Suprapubic skin (tissue), 4 donors: ENCODE measurements around the gene NXF3.

Experiments used
- EP300 ChIP-seq: sonication (generic); formaldehyde crosslinking; IDR thresholded peaks from one replicate; pipeline ENCODE4 v1.6.1; 2017; ENCODE audit warnings: antibody characterized with exemption
- POLR2AphosphoS5 ChIP-seq, 3 donors: sonication (generic); formaldehyde crosslinking; IDR thresholded peaks; one replicate each; pipeline ENCODE4 v1.6.1; 2017; ENCODE audit warnings: antibody characterized with exemption in 3 of 3
- TF ChIP-seq, protein P1 (sequence below), 2 donors: fragments of 200-600 bp in 1 of 2; fragments of 450-650 bp in 1 of 2; sonication (generic) in 1 of 2; IDR thresholded peaks; one replicate each; pipeline ENCODE4 v1.5.1; 2016 to 2019; ENCODE audit warnings: antibody characterized with exemption in 2 of 2, mild to moderate bottlenecking in 1 of 2, moderate library complexity in 1 of 2

DNA sequence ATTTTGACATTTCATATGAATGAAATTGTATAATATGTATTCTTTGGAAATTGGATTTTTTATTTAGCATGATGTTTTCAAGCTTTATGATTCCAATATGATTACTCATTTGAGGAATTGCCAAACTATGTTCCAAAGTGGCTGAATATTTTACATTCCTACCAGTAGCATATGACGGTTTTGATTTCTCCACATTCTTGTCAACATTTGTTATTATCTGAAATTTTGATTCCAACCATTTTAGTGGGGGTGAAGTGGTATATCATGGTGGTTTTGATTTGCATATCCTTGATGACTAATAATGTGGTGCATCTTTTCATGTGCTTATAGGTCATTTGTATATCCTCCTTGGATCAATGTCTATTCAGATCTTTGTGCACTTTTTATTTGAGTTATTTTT, 26.3 kb downstream of the NXF3 start:
- TF ChIP-seq, protein P1, sequence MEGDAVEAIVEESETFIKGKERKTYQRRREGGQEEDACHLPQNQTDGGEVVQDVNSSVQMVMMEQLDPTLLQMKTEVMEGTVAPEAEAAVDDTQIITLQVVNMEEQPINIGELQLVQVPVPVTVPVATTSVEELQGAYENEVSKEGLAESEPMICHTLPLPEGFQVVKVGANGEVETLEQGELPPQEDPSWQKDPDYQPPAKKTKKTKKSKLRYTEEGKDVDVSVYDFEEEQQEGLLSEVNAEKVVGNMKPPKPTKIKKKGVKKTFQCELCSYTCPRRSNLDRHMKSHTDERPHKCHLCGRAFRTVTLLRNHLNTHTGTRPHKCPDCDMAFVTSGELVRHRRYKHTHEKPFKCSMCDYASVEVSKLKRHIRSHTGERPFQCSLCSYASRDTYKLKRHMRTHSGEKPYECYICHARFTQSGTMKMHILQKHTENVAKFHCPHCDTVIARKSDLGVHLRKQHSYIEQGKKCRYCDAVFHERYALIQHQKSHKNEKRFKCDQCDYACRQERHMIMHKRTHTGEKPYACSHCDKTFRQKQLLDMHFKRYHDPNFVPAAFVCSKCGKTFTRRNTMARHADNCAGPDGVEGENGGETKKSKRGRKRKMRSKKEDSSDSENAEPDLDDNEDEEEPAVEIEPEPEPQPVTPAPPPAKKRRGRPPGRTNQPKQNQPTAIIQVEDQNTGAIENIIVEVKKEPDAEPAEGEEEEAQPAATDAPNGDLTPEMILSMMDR (IDR thresholded peaks at IDR 0.05), result no peak
- TF ChIP-seq EP300 (no peak), POLR2AphosphoS5 (IDR thresholded peaks at IDR 0.05) (no peak)
